Measurements from ENCODE around the gene SLU7. TPM values are rescaled to one million over a fixed set of nuclear protein-coding genes. Genes with fewer than 3 reads are reported as not detected.

SLU7 gene
- total RNA-seq, 1 donor from 2014 or later, result 37.8 TPM

- intact Hi-C loops (cut with micrococcal nuclease), result no loop called here
Measured at GRCh38 chr5:160451281-160451680, 32.4 kb upstream of the SLU7 start.

- intact Hi-C loops (cut with micrococcal nuclease), result no loop called here
Measured at GRCh38 chr5:160450164-160450932, 31.5 kb upstream of the SLU7 start.

GRCh38 chr5:160449458-160449857 is 30.6 kb upstream of the SLU7 start:
- intact Hi-C loops (cut with micrococcal nuclease), result no loop called here

- intact Hi-C loops (cut with micrococcal nuclease), result no loop called here
Measured at GRCh38 chr5:160448886-160449285, 30.0 kb upstream of the SLU7 start.

- intact Hi-C loops (cut with micrococcal nuclease), result no loop called here
Measured at GRCh38 chr5:160445751-160446150, 26.9 kb upstream of the SLU7 start.

GRCh38 chr5:160445132-160445531 is 26.3 kb upstream of the SLU7 start:
- intact Hi-C loops (cut with micrococcal nuclease), result no loop called here

- intact Hi-C loops (cut with micrococcal nuclease), result no loop called here
Measured at GRCh38 chr5:160444407-160444806, 25.5 kb upstream of the SLU7 start.

- intact Hi-C loops (cut with micrococcal nuclease), result no loop called here
Measured at GRCh38 chr5:160442824-160443431, 24.0 kb upstream of the SLU7 start.

GRCh38 chr5:160441311-160441781 is 22.5 kb upstream of the SLU7 start:
- intact Hi-C loops (cut with micrococcal nuclease), result no loop called here

- intact Hi-C loops (cut with micrococcal nuclease), result loop anchor here (1.0 to 10.0 kb wide), 8 partner anchors 20 to 1106 kb away; partner anchors contain the start of genes GABRB2 and SLU7
Measured at GRCh38 chr5:160439205-160439600, 20.3 kb upstream of the SLU7 start.

- intact Hi-C loops (cut with micrococcal nuclease), result loop anchor here (1.0 to 10.0 kb wide), 9 partner anchors 16 to 1106 kb away; partner anchors contain the start of genes GABRB2 and SLU7
Measured at GRCh38 chr5:160438316-160439204, 19.7 kb upstream of the SLU7 start.

- intact Hi-C loops (cut with micrococcal nuclease), result loop anchor here (5.0 to 10.0 kb wide), 3 partner anchors 220 to 1108 kb away; partner anchors contain the start of gene GABRB2
Measured at GRCh38 chr5:160437271-160437670, 18.4 kb upstream of the SLU7 start.

GRCh38 chr5:160436661-160437060 is 17.8 kb upstream of the SLU7 start:
- intact Hi-C loops (cut with micrococcal nuclease), result loop anchor here (5.0 to 10.0 kb wide), 3 partner anchors 221 to 1108 kb away; partner anchors contain the start of gene GABRB2

- intact Hi-C loops (cut with micrococcal nuclease), result loop anchor here (5.0 to 10.0 kb wide), 3 partner anchors 221 to 1109 kb away; partner anchors contain the start of gene GABRB2
Measured at GRCh38 chr5:160436017-160436416, 17.1 kb upstream of the SLU7 start.

GRCh38 chr5:160435532-160435931 is 16.7 kb upstream of the SLU7 start:
- intact Hi-C loops (cut with micrococcal nuclease), result loop anchor here (5.0 to 10.0 kb wide), 3 partner anchors 222 to 1109 kb away; partner anchors contain the start of gene GABRB2

GRCh38 chr5:160434022-160434531 is 15.2 kb upstream of the SLU7 start:
- intact Hi-C loops (cut with micrococcal nuclease), result loop anchor here (10.0 kb wide), 2 partner anchors 411 to 1111 kb away; partner anchors contain the start of gene GABRB2

GRCh38 chr5:160432787-160433186 is 13.9 kb upstream of the SLU7 start:
- intact Hi-C loops (cut with micrococcal nuclease), result loop anchor here (10.0 kb wide), 2 partner anchors 412 to 1112 kb away; partner anchors contain the start of gene GABRB2

GRCh38 chr5:160432196-160432595 is 13.3 kb upstream of the SLU7 start:
- intact Hi-C loops (cut with micrococcal nuclease), result loop anchor here (10.0 kb wide), 2 partner anchors 413 to 1113 kb away; partner anchors contain the start of gene GABRB2

GRCh38 chr5:160427607-160428006 is 8.7 kb upstream of the SLU7 start:
- intact Hi-C loops (cut with micrococcal nuclease), result no loop called here

- intact Hi-C loops (cut with micrococcal nuclease), result loop anchor here (5.0 kb wide), 3 partner anchors 1086 to 1216 kb away; partner anchors contain the start of genes RNF145 and UBLCP1
Measured at GRCh38 chr5:160423099-160423498, 4.2 kb upstream of the SLU7 start.
